ENCODE data around the gene RHOT2. TPM values are rescaled to one million over a fixed set of nuclear protein-coding genes. Genes with fewer than 3 reads are reported as not detected.

Gene RHOT2
- total RNA-seq, 1 experiment from 2014 or later: 42.7 TPM

Other genes with a start within 250 kb of the RHOT2 start
- gene RAB11FIP3, start 242.5 kb upstream of the RHOT2 start, total RNA-seq (2014; rRNA removed; shearing (Covaris generic)): 10.0 and 10.5 TPM in 2 replicates
- gene CAPN15, start 140.4 kb upstream of the RHOT2 start, total RNA-seq (2014; rRNA removed; shearing (Covaris generic)): 15.4 and 15.6 TPM in 2 replicates
- not detected in 2 replicates for gene PRR35, start 107.7 kb upstream of the RHOT2 start, total RNA-seq (2014; rRNA removed; shearing (Covaris generic))
- gene NHLRC4, start 101.1 kb upstream of the RHOT2 start, total RNA-seq (2014; rRNA removed; shearing (Covaris generic)): 0.56 and 1.1 TPM in 2 replicates
- 24.5 and 24.7 TPM in 2 replicates for gene PIGQ, start 98.2 kb upstream of the RHOT2 start, total RNA-seq (2014; rRNA removed; shearing (Covaris generic))
- gene RAB40C, start 78.1 kb upstream of the RHOT2 start, total RNA-seq (2014; rRNA removed; shearing (Covaris generic)): 9.3 and 9.6 TPM in 2 replicates
- gene WFIKKN1, start 37.1 kb upstream of the RHOT2 start, total RNA-seq (2014; rRNA removed; shearing (Covaris generic)): 0.05 TPM in 2 replicates
- gene METTL26, start 31.8 kb upstream of the RHOT2 start, total RNA-seq (2014; rRNA removed; shearing (Covaris generic)): 54.3 and 57.4 TPM in 2 replicates
- gene MCRIP2, start 26.3 kb upstream of the RHOT2 start, total RNA-seq (2014; rRNA removed; shearing (Covaris generic)): 34.4 and 37.8 TPM in 2 replicates
- gene WDR90, start 18.8 kb upstream of the RHOT2 start, total RNA-seq (2014; rRNA removed; shearing (Covaris generic)): 10.3 and 12.4 TPM in 2 replicates
- gene RHBDL1, start 7.5 kb downstream of the RHOT2 start, total RNA-seq (2014; rRNA removed; shearing (Covaris generic)): 0.19 and 0.34 TPM in 2 replicates
- gene STUB1, start 12.3 kb downstream of the RHOT2 start, total RNA-seq (2014; rRNA removed; shearing (Covaris generic)): 112 and 126 TPM in 2 replicates
- gene JMJD8, start 16.2 kb downstream of the RHOT2 start, total RNA-seq (2014; rRNA removed; shearing (Covaris generic)): 44.7 and 52.0 TPM in 2 replicates
- gene WDR24, start 22.3 kb downstream of the RHOT2 start, total RNA-seq (2014; rRNA removed; shearing (Covaris generic)): 1.6 and 2.3 TPM in 2 replicates
- gene FBXL16, start 37.7 kb downstream of the RHOT2 start, total RNA-seq (2014; rRNA removed; shearing (Covaris generic)): 6.6 and 7.3 TPM in 2 replicates
- 133 and 138 TPM in 2 replicates for gene METRN, start 47.0 kb downstream of the RHOT2 start, total RNA-seq (2014; rRNA removed; shearing (Covaris generic))
- 18.6 and 18.7 TPM in 2 replicates for gene ANTKMT, start 53.0 kb downstream of the RHOT2 start, total RNA-seq (2014; rRNA removed; shearing (Covaris generic))
- gene CCDC78, start 58.3 kb downstream of the RHOT2 start, total RNA-seq (2014; rRNA removed; shearing (Covaris generic)): 17.7 and 18.1 TPM in 2 replicates
- 17.9 and 23.3 TPM in 2 replicates for gene HAGHL, start 59.0 kb downstream of the RHOT2 start, total RNA-seq (2014; rRNA removed; shearing (Covaris generic))
- gene CIAO3, start 72.9 kb downstream of the RHOT2 start, total RNA-seq (2014; rRNA removed; shearing (Covaris generic)): 28.6 and 34.3 TPM in 2 replicates
- gene MSLN, start 92.6 kb downstream of the RHOT2 start, total RNA-seq (2014; rRNA removed; shearing (Covaris generic)): not detected in 2 replicates
- gene RPUSD1, start 120.2 kb downstream of the RHOT2 start, total RNA-seq (2014; rRNA removed; shearing (Covaris generic)): 32.6 and 36.9 TPM in 2 replicates
- gene CHTF18, start 120.5 kb downstream of the RHOT2 start, total RNA-seq (2014; rRNA removed; shearing (Covaris generic)): 6.6 and 7.6 TPM in 2 replicates
- gene GNG13, start 132.6 kb downstream of the RHOT2 start, total RNA-seq (2014; rRNA removed; shearing (Covaris generic)): not detected in 2 replicates